HG03432 (cell line): ENCODE measurements around the gene CYP26B1.

ENCODE experiments used
- ATAC-seq: cut with Tn5 transposase; IDR thresholded peaks from one replicate; pipeline ENCODE4 v1.9.1; 2021; ENCODE audit warnings: mild to moderate bottlenecking, moderate library complexity; ENCODE audit not compliant: unreplicated experiment

The CYP26B1 gene

GRCh38 chr2:72142570-72143440 is 4.9 kb downstream of the CYP26B1 start:
- no peak for ATAC-seq

GRCh38 chr2:72141881-72142451 is 5.7 kb downstream of the CYP26B1 start:
- no peak for ATAC-seq

- ATAC-seq = no peak
Observed at GRCh38 chr2:72141032-72141645, 6.5 kb downstream of the CYP26B1 start.

- no peak for ATAC-seq
Observed at GRCh38 chr2:72140621-72140960, 7.1 kb downstream of the CYP26B1 start.

GRCh38 chr2:72139874-72140620 is 7.6 kb downstream of the CYP26B1 start:
- ATAC-seq = no peak

GRCh38 chr2:72139471-72139873 is 8.2 kb downstream of the CYP26B1 start:
- ATAC-seq = no peak

GRCh38 chr2:72138921-72139381 is 8.7 kb downstream of the CYP26B1 start:
- no peak for ATAC-seq

GRCh38 chr2:72138011-72138881 is 9.4 kb downstream of the CYP26B1 start:
- ATAC-seq = no peak

GRCh38 chr2:72137498-72138010 is 10.1 kb downstream of the CYP26B1 start:
- ATAC-seq = peak; percentile 92

- ATAC-seq = no peak
Observed at GRCh38 chr2:72136933-72137497, 10.6 kb downstream of the CYP26B1 start.

- ATAC-seq = no peak
Observed at GRCh38 chr2:72136331-72136730, 11.3 kb downstream of the CYP26B1 start.

- no peak for ATAC-seq
Observed at GRCh38 chr2:72135921-72136320, 11.7 kb downstream of the CYP26B1 start.

- no peak for ATAC-seq
Observed at GRCh38 chr2:72134997-72135800, 12.5 kb downstream of the CYP26B1 start.

- ATAC-seq = no peak
Observed at GRCh38 chr2:72134408-72134996, 13.2 kb downstream of the CYP26B1 start.

GRCh38 chr2:72133721-72134407 is 13.8 kb downstream of the CYP26B1 start:
- no peak for ATAC-seq

GRCh38 chr2:72132981-72133720 is 14.5 kb downstream of the CYP26B1 start:
- no peak for ATAC-seq
